Epithelial cell of esophagus (primary cell): ENCODE measurements around the gene TRIM13.

Source experiments
- DNase-seq: peaks from one replicate; pipeline ENCODE4 v3.0.0; 2010; ENCODE audit warnings: low read depth
- H3K4me3 ChIP-seq: 2 replicates; pipeline ENCODE4 v1.5.1; 2011; ENCODE audit warnings: mild to moderate bottlenecking, low read length, control low read depth
- CTCF ChIP-seq: IDR thresholded peaks from 2 replicates; pipeline ENCODE4 v1.5.1; 2011; ENCODE audit warnings: low read depth, mild to moderate bottlenecking, low read length, control low read depth, inconsistent platforms; ENCODE audit not compliant: insufficient read depth; ENCODE audit errors: missing control alignments

Gene TRIM13

GRCh38 chr13:50030315-50030714 lies 33.5 kb downstream of the TRIM13 start:
- peak; percentile 39 for DNase-seq
- TF ChIP-seq CTCF, result no peak
- H3K4me3 ChIP-seq, result no peak overlapping the region

GRCh38 chr13:50033725-50034124 lies 36.9 kb downstream of the TRIM13 start:
- H3K4me3 ChIP-seq, result no peak overlapping the region
- no peak for DNase-seq
- TF ChIP-seq CTCF, result no peak

DNA sequence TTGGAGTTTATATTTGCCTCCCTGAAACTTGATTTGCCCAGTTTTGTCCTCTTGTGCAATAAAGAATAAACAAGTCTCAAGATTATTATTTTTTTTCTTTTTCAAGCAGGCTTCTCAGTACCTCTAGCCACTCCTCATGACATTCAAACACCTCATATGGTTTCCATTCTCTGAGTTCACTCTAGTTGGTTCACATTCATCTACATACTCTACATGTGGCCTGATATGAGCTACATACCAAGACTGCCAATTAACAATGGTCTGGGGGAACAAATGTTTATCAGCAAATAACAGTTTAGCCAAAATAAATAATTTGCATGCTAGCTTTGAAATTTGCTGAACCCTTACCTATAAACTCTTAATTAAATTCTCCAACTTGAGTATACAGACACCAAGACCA lies 40.9 kb downstream of the TRIM13 start:
- no peak for DNase-seq
- no peak overlapping the region for H3K4me3 ChIP-seq
- no peak for TF ChIP-seq CTCF

GRCh38 chr13:50038266-50038665 lies 41.4 kb downstream of the TRIM13 start:
- no peak for DNase-seq
- no peak for TF ChIP-seq CTCF
- H3K4me3 ChIP-seq, result no peak overlapping the region

- no peak overlapping the region for H3K4me3 ChIP-seq
- DNase-seq, result no peak
- TF ChIP-seq CTCF, result no peak
These were observed 55.6 kb downstream of the TRIM13 start for GRCh38 chr13:50052478-50052877.

DNA sequence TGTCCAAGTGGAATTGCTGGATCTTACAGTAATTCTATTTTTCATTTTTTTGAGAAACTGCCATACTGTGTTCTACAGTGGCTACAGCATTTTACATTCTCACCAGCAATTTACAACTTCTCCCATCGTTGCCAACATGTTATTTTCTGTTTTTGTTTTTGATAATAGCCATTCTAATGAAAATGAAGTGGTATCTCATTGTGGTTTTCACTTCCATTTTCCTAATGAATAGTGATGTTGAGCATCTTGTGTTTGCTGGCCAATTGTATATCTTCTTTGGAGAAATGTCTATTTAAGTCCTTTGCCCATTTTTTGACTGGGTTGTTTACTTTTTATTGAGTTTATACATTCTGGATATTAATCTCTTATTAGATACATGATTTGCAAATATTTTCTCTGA lies 57.0 kb downstream of the TRIM13 start:
- no peak for TF ChIP-seq CTCF
- H3K4me3 ChIP-seq, result no peak overlapping the region
- no peak for DNase-seq

DNA sequence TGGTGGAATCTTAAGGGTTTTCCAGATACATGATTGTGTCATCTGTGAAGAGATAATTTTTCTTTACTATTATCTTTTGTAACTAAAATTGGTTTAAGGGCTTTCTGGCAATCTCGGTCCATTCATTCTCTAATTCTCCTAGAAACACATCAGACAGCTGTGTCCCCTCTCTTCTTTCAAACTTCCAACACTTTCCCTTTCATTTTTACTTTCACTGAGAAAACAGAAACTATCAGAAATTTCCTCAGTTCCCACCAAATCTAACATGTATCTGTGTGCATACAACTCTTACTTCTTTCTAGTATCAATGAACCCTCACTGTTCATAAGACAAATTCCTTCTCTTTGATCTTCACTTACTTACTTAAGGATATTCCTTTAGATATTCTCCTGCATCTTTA lies 58.6 kb downstream of the TRIM13 start:
- H3K4me3 ChIP-seq, result no peak overlapping the region
- no peak for TF ChIP-seq CTCF
- no peak for DNase-seq
